B cell (primary cell): ENCODE measurements around the gene NRL.

Experiments used
- EZH2 ChIP-seq: IDR thresholded peaks from 2 replicates; pipeline ENCODE4 v1.6.1; 2012; ENCODE audit warnings: borderline replicate concordance, low read depth, mild to moderate bottlenecking, moderate library complexity, low read length; ENCODE audit not compliant: insufficient read depth, poor library complexity, severe bottlenecking
- TF ChIP-seq, protein P1 (sequence below): fragments of 200-600 bp; IDR thresholded peaks from one replicate; pipeline ENCODE4 v1.8.0; 2022; ENCODE audit warnings: antibody characterized with exemption, mild to moderate bottlenecking

DNA sequence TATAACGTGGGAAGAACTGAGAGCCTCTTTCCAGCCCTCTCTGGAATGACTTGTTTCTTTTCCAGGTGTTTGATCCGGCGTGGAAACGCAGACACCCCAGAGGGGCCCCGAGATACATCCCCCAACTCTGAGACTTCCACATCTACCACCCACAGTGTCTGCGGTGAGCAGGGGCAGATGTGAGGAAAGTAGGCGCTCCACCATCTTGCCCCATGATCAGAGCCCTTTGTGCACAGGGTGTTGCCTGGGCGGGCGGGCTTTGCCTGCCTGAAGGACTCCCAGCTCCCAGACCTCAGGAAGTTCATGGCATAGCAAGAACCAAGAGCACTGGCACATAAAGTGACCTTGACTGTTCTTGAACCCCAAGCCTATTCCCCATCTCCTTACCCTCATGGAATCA lies 60.1 kb downstream of the NRL start:
- TF ChIP-seq, protein P1, sequence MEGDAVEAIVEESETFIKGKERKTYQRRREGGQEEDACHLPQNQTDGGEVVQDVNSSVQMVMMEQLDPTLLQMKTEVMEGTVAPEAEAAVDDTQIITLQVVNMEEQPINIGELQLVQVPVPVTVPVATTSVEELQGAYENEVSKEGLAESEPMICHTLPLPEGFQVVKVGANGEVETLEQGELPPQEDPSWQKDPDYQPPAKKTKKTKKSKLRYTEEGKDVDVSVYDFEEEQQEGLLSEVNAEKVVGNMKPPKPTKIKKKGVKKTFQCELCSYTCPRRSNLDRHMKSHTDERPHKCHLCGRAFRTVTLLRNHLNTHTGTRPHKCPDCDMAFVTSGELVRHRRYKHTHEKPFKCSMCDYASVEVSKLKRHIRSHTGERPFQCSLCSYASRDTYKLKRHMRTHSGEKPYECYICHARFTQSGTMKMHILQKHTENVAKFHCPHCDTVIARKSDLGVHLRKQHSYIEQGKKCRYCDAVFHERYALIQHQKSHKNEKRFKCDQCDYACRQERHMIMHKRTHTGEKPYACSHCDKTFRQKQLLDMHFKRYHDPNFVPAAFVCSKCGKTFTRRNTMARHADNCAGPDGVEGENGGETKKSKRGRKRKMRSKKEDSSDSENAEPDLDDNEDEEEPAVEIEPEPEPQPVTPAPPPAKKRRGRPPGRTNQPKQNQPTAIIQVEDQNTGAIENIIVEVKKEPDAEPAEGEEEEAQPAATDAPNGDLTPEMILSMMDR, result no peak
- no peak for TF ChIP-seq EZH2
